Activated CD4-positive, alpha-beta T cell treated with anti-CD3 and anti-CD28 coated beads, Interleukin-2, amount 50 U/mL, for 48 hours (primary cell): ENCODE measurements around the gene OSBPL5.
"Not testable (repeated sequence)": the region's sequence is repeated elsewhere in the genome, so short reads cannot be mapped to it uniquely, and the experiment has no call there.

Experiments
- DNase-seq, 2 experiments: peaks; one replicate each; pipeline ENCODE4 v3.0.0-alpha.2; 2020

The OSBPL5 gene

DNA sequence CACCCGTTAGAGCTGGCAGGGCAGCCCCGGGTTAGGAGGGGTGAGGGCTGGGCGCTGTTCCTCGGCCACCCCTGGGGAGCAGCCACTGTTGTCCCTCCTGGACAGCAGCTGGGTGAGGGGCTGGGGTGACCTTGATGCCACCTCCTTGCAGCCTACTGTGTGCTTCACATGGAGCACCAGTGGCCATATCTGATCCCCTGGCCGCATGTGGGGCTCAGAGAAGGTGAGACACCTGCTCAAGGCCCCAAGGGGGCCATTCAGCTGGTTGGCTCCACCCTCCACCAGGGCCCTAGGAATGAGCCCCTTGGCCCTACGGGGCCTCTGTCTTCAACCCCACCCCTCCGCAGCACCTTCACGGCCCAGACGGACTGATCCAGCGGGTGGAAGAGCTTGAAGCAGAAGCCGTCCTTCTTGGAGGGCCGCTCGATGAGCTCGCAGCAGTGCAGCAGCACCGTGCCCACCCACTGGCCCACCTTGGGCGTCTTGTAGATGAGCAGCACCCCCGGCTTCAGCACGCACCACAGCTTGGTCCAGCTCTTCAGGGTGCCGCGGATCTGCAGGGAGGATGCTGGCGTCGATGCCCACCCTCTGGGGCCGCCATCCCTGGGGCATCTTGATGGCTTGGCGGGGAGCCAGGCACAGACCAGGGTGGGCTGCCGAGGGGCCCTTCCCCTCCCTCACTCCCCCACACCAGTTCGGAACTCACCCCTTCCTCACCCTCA, 44.9 kb downstream of the OSBPL5 start:
- no peak for DNase-seq

GRCh38 chr11:3119141-3119821, 45.8 kb downstream of the OSBPL5 start:
- no peak for DNase-seq

- DNase-seq, result no peak
Measured at GRCh38 chr11:3115321-3115720, 49.8 kb downstream of the OSBPL5 start.

DNA sequence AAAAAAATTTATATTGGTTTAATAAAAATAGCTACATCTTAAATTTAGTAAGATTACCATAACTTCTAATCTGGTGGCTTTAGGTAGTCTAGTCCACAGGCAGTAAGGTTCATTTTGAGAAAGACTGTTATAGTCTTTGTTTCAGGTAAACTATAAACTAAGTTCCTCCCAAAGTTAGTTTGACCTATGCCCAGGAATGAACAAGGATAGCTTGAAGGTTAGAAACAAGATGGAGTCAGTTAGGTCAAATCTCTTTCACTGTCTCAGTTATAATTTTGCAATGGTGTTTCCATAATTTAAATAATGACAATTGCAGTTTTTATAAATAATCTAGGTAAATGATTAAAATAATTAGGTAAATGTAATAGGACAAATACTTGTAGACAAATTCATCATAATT, 51.4 kb downstream of the OSBPL5 start:
- DNase-seq, result not testable (repeated sequence)

DNA sequence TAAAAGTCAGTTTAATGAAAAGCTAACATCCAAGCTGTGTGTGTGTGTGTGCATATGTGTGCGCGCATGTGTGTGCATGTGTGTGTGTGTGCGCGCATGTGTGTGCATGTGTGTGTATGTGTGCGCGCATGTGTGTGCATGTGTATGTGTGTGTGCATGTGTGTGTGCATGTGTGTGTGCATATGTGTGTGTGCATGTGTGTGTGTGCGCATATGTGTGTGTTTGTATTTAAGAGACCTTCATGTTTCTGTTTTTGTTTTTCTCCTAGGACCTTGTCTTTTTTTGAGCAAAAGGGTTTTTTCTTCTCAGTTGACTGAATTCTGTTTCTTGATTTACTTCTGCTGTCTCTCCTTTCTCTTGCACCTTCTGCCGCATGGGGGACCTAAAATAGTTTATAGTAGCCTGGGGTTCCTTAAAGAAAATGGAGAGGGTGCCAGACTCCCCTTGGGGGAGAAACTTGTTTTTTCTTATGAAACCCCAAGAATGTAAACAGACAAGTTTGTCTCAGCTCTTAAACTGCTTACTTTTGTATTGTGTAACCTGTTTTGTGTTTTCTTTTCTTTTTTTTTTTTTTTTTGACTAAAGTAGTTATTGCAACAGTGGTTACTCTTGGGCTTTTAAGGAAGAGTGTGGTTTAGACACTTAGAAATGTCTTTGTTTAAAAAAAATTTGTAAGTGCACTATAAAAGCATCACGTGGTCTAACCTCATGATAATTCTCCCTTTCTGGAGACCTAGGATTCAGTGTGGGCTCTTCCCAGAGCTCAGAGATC, 53.0 kb downstream of the OSBPL5 start:
- DNase-seq, result no peak

DNA sequence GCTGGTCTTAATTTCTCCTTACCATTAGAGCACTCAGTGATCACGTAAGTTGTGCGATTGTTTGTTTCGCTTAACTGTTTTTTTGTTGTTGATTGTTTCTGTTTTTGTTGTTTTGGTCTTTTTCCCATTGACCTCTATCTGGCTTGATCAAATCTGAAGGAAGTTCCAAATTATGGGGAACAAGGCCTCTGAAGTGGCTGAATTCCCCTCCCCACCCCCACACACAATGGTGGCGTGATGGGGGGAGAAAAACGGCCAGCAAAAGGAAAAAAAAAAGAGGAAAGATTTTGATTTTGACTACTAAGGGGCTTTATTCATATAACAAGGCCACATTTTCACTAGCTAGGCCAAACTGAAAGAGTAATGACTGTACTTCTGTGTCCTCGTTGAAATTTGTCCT, 53.6 kb downstream of the OSBPL5 start:
- DNase-seq, result no peak

GRCh38 chr11:3109921-3110706, 55.0 kb downstream of the OSBPL5 start:
- DNase-seq, result peak; percentile 44 to 56

GRCh38 chr11:3109434-3109833, 55.7 kb downstream of the OSBPL5 start:
- no peak for DNase-seq

- DNase-seq, result no peak
Measured at GRCh38 chr11:3108183-3108721, 56.9 kb downstream of the OSBPL5 start.

DNA sequence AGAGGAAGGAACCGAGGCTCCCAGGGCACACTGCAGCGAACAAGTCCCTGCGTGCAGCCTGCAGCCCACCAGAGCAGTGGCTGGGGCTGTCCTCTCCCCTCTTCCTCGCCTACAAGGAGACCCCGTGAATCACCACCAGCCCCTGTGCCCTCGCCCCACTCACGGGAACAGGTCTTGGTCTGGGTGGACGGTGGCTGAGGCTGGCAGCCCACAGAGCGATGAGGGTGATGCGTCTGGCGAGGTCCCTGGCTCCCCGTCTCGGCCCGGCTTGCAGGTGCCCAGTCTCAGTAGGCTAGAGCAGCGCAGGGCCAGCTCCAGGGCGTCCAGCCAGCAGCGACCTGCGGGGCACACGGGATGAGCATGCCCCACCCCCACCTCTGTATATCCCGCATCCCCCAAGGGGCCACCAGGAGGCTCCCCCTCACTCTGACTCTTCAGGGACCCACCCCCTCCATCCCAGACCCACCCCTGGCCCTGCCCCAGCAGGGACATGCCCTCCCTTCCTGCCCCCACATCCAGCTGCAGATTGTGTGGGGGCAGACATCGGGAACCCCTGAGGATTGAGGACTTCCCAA, 57.4 kb downstream of the OSBPL5 start:
- DNase-seq, result no peak

GRCh38 chr11:3106736-3107524, 58.2 kb downstream of the OSBPL5 start:
- DNase-seq, result no peak

GRCh38 chr11:3105791-3106735, 59.0 kb downstream of the OSBPL5 start:
- no peak for DNase-seq

GRCh38 chr11:3104961-3105790, 59.9 kb downstream of the OSBPL5 start:
- DNase-seq, result no peak

DNA sequence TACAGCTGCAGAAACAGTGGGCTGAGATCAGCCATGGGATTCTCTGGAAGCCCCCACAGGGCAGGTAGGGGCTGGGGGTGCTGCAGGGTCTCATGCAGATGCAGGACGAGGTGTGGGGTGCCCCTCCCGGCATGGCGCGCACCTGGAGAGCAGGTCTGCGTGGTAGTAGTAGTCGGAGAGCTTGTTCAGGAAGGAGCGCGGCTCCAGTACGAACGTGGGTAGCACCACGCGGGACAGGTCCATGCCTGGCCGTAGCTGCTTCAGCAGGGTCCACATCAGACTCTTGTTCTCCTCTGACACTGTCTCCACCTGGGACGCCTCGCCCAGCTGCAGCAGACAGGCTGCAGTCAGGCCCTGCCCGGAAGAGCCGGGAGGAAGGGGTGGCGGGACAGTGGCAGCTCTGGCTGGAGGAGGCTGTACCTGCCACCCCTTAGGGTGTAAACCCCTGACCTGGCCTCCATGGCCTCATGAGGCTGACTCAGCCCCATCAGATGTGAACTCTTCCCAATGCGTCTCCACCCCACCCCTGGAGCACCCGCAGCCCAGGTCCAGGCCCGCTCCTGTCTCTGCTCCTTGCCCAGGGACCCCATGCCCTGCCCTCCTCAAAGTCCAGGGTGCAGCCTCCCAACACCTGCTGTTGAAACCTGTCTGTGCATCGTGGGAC, 60.9 kb downstream of the OSBPL5 start:
- no peak for DNase-seq

DNA sequence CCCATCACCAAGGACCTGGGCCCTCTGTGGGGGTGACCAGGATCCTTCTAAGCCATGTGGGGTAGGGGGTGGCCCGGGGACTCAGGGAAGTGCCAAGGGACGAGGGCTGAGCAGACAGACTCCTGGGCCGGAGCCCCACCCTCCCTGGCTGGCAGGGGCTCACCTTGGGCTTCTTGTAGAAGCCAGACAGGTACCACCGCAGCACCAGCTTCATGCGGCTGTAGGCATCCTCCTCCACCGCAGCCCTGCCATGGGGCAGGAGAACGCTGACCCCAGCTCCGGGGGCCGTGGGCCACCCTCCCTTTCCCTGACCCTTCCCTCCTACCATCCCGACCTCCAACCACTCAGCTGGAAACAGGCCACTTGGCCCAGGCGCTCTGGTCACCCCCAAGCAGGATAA, 62.0 kb downstream of the OSBPL5 start:
- DNase-seq, result no peak

- DNase-seq, result no peak
Measured at GRCh38 chr11:3102641-3102921, 62.5 kb downstream of the OSBPL5 start.

DNA sequence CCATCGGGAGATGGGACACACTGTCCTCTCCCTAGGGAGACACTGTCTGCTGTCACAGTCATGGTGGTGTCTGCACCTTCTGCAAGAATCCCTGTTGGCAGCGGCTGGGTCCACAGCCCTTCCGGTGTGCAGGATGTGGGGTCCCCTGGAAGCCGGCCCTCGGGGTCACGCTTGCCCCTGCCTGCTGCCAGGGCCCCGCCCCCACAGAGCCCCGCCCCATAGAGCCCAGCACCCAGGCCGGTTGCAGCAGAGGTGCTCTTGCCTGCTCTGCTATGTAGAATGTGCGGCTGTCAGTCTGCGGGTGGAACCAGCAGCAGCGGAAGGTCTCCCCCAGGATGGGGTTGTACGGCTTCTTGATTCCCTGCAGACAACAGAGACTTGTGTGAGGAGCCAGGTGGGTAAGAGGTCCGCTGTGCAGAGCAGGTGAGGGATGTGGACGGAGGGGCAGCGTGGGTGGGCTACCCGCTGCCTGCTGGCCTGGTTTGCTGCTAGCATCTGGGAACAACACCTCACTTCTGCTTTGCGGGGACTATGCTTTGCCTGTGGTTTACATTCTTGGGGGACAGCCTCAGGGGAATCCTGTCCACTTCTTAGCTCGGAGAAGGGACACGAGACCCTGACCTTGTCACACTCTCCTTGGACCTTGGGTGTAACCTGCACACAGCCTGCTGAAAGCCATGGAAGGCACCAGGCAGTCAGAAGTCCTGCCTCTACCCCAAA, 63.0 kb downstream of the OSBPL5 start:
- DNase-seq, result no peak

- no peak for DNase-seq
Measured at GRCh38 chr11:3099178-3099577, 65.9 kb downstream of the OSBPL5 start.
